Measurements from ENCODE around the gene NUMB.

- TF ChIP-seq RAD21 (conservative IDR thresholded peaks at IDR 0.05) (no peak), EZH2 (IDR thresholded peaks at IDR 0.05; ENCODE audit: borderline replicate concordance, insufficient read depth, low read length, poor library complexity, severe bottlenecking) (no peak), EP300 (conservative IDR thresholded peaks at IDR 0.05; ENCODE audit: poor library complexity, severe bottlenecking) (no peak), REST (IDR thresholded peaks at IDR 0.05; ENCODE audit: borderline replicate concordance) (no peak), SMC3 (conservative IDR thresholded peaks at IDR 0.05; ENCODE audit: poor library complexity) (no peak)
- TF ChIP-seq, protein P1, sequence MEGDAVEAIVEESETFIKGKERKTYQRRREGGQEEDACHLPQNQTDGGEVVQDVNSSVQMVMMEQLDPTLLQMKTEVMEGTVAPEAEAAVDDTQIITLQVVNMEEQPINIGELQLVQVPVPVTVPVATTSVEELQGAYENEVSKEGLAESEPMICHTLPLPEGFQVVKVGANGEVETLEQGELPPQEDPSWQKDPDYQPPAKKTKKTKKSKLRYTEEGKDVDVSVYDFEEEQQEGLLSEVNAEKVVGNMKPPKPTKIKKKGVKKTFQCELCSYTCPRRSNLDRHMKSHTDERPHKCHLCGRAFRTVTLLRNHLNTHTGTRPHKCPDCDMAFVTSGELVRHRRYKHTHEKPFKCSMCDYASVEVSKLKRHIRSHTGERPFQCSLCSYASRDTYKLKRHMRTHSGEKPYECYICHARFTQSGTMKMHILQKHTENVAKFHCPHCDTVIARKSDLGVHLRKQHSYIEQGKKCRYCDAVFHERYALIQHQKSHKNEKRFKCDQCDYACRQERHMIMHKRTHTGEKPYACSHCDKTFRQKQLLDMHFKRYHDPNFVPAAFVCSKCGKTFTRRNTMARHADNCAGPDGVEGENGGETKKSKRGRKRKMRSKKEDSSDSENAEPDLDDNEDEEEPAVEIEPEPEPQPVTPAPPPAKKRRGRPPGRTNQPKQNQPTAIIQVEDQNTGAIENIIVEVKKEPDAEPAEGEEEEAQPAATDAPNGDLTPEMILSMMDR (IDR thresholded peaks at IDR 0.05; ENCODE audit: poor library complexity, severe bottlenecking) = no peak
Measured at GRCh38 chr14:73251516-73252215, 206.7 kb downstream of the NUMB start.
